D721Med (cell line): ENCODE measurements around the gene SMPDL3A.

Experiments used
- DNase-seq: peaks from one replicate; pipeline ENCODE4 v3.0.0; 2011; ENCODE audit warnings: low spot score; ENCODE audit not compliant: insufficient read length
- FAIRE-seq: peaks from 2 replicates; lab custom pipeline; 2011; peaks lifted over from hg19 to GRCh38; lab: Jason Lieb, UNC
- CTCF ChIP-seq: IDR thresholded peaks from 2 replicates; pipeline ENCODE4 v1.5.1; 2012; ENCODE audit warnings: mild to moderate bottlenecking, control low read depth; ENCODE audit not compliant: insufficient read depth; ENCODE audit errors: missing control alignments

Gene SMPDL3A

GRCh38 chr6:122853259-122853995 lies 64.4 kb downstream of the SMPDL3A start:
- FAIRE-seq = no peak
- no peak for TF ChIP-seq CTCF

More at GRCh38 chr6:122853259-122853995, 64.4 kb downstream of the SMPDL3A start:
- no peak for DNase-seq
